Gastroesophageal sphincter (tissue), 3 donors: Measurements from ENCODE around the gene CTSE.

ENCODE experiments used
- EP300 ChIP-seq: sonication (generic); formaldehyde crosslinking; IDR thresholded peaks from one replicate; pipeline ENCODE4 v1.6.1; 2017; ENCODE audit warnings: antibody characterized with exemption, mild to moderate bottlenecking
- POLR2A ChIP-seq, 2 donors: fragments of 450-650 bp; IDR thresholded peaks; one replicate each; pipeline ENCODE4 v1.6.1; 2017; ENCODE audit warnings: antibody characterized with exemption in 2 of 2, mild to moderate bottlenecking in 2 of 2, moderate library complexity in 1 of 2
- POLR2AphosphoS5 ChIP-seq: sonication (generic); formaldehyde crosslinking; IDR thresholded peaks from one replicate; pipeline ENCODE4 v1.6.1; 2017; ENCODE audit warnings: antibody characterized with exemption
- TF ChIP-seq, protein P1 (sequence below), 4 experiments: fragments of 200-600 bp in 2 of 4; fragments of 450-650 bp in 2 of 4; sonication (generic) in 1 of 4; IDR thresholded peaks; one replicate each; pipeline ENCODE4 v1.5.1; 2017 to 2019; ENCODE audit warnings: antibody characterized with exemption in 4 of 4, mild to moderate bottlenecking in 2 of 4, moderate library complexity in 2 of 4

DNA sequence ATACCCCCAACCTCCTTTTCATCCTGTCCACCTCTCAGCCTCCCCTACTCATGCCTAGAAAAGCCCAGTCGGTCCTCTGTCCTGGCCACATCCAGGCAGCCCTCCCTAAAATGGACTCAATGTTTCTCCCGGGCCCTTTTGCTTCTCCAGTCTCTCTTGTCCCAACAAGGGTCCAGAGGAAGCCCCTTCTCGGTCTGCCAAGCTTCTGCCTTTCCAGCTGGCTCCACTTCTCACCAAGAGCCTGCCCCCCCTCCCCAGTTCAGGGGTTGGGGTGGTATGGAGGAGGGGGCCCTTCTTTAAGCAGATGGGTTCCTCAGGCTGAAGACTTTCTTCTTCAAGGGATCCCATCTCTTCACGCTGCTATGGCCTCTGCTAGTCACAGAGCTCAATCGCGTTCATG lies 44.4 kb downstream of the CTSE start:
- no peak for TF ChIP-seq POLR2AphosphoS5
- TF ChIP-seq, protein P1, sequence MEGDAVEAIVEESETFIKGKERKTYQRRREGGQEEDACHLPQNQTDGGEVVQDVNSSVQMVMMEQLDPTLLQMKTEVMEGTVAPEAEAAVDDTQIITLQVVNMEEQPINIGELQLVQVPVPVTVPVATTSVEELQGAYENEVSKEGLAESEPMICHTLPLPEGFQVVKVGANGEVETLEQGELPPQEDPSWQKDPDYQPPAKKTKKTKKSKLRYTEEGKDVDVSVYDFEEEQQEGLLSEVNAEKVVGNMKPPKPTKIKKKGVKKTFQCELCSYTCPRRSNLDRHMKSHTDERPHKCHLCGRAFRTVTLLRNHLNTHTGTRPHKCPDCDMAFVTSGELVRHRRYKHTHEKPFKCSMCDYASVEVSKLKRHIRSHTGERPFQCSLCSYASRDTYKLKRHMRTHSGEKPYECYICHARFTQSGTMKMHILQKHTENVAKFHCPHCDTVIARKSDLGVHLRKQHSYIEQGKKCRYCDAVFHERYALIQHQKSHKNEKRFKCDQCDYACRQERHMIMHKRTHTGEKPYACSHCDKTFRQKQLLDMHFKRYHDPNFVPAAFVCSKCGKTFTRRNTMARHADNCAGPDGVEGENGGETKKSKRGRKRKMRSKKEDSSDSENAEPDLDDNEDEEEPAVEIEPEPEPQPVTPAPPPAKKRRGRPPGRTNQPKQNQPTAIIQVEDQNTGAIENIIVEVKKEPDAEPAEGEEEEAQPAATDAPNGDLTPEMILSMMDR (IDR thresholded peaks at IDR 0.05): no peak
- TF ChIP-seq POLR2A (IDR thresholded peaks at IDR 0.05): no peak
- TF ChIP-seq EP300: no peak
